PC-9 (cell line): ENCODE data around the gene MON1A. TPM values are rescaled to one million over a fixed set of nuclear protein-coding genes. Genes with fewer than 3 reads are reported as not detected.

Source experiments
- BruUV-seq: library from RNA; stranded (reverse); fragments of 400-500 nt; replicated peaks from 2 replicates; lab custom pipeline; 2021; lab: Mats Ljungman, UMichigan
- CTCF ChIA-PET: fragments of 300-600 bp; sonication (Branson Sonifier 250); formaldehyde crosslinking; loops from one replicate; lab custom pipeline; 2022; ENCODE audit warnings: antibody characterized with exemption; lab: Charles Lee
- POLR2A ChIA-PET: fragments of 300-600 bp; sonication (Branson Sonifier 250); formaldehyde crosslinking; loops from one replicate; lab custom pipeline; 2022; ENCODE audit warnings: antibody characterized with exemption; ENCODE audit not compliant: unreplicated experiment; lab: Charles Lee
- DNase-seq, 2 experiments: peaks; one replicate each; pipeline versions ENCODE4 v3.0.0 to v3.0.0-alpha.2; 2015 to 2022; ENCODE audit warnings: mixed read lengths in 1 of 2
- H2AFZ ChIP-seq: fragments of 200-600 bp; sonication (generic); 2 replicates; pipeline ENCODE4 v1.8.1; 2017; ENCODE audit warnings: antibody characterized with exemption
- H3F3A ChIP-seq: fragments of 200-600 bp; sonication (generic); 2 replicates; pipeline ENCODE4 v1.8.1; 2017; ENCODE audit warnings: antibody characterized with exemption, mild to moderate bottlenecking, low read depth; ENCODE audit not compliant: insufficient read depth
- H3K27ac ChIP-seq: fragments of 200-600 bp; sonication (generic); 2 replicates; pipeline ENCODE4 v1.6.1; 2016; ENCODE audit warnings: mixed run types
- H3K27me3 ChIP-seq: fragments of 200-600 bp; sonication (generic); 2 replicates; pipeline ENCODE4 v1.6.1; 2016; ENCODE audit warnings: low read depth, mixed run types; ENCODE audit not compliant: insufficient read depth
- H3K36me3 ChIP-seq: fragments of 200-600 bp; sonication (generic); 2 replicates; pipeline ENCODE4 v1.6.1; 2016; ENCODE audit warnings: low read depth, mixed run types
- H3K4me1 ChIP-seq: fragments of 200-600 bp; sonication (generic); replicated peaks from 2 replicates; pipeline ENCODE4 v1.6.1; 2016; ENCODE audit warnings: mixed run types; ENCODE audit not compliant: insufficient read depth
- H3K4me2 ChIP-seq: fragments of 200-600 bp; sonication (generic); 2 replicates; pipeline ENCODE4 v1.6.1; 2017; ENCODE audit warnings: mixed run types
- H3K4me3 ChIP-seq: fragments of 200-600 bp; sonication (generic); 2 replicates; pipeline ENCODE4 v1.6.1; 2016; ENCODE audit warnings: mixed run types
- H3K79me2 ChIP-seq: fragments of 200-600 bp; sonication (generic); 2 replicates; pipeline ENCODE4 v1.6.1; 2017; ENCODE audit warnings: low read depth, mixed run types
- H3K9me2 ChIP-seq: fragments of 200-600 bp; sonication (generic); 2 replicates; pipeline ENCODE4 v1.8.1; 2017; ENCODE audit warnings: mild to moderate bottlenecking; ENCODE audit not compliant: insufficient read depth
- H3K9me3 ChIP-seq: fragments of 200-600 bp; sonication (generic); 2 replicates; pipeline ENCODE4 v1.8.1; 2016; ENCODE audit warnings: low read depth; ENCODE audit not compliant: insufficient read depth
- H4K20me1 ChIP-seq: fragments of 200-600 bp; sonication (generic); 2 replicates; pipeline ENCODE4 v1.8.1; 2017; ENCODE audit not compliant: insufficient read depth
- CTCF ChIP-seq: fragments of 200-600 bp; sonication (generic); conservative IDR thresholded peaks from 2 replicates; pipeline ENCODE4 v1.6.1; 2017; ENCODE audit warnings: mixed run types, antibody characterized with exemption, mild to moderate bottlenecking, moderate library complexity
- EZH2 ChIP-seq: fragments of 200-600 bp; sonication (generic); IDR thresholded peaks from 2 replicates; pipeline ENCODE4 v1.8.0; 2017; ENCODE audit warnings: antibody characterized with exemption, low read depth
- intact Hi-C: fragments of 100-400 bp; cut with micrococcal nuclease; formaldehyde crosslinking; loops from one replicate; pipeline ENCODE4 v1.10.0; 2022; ENCODE audit not compliant: unreplicated experiment
- total RNA-seq: library from RNA; stranded (reverse); gene quantifications from 2 replicates; pipeline ENCODE4 v1.2.3, GENCODE V29; 2021

The MON1A gene
- total RNA-seq, 1 experiment from 2014 or later = 4.8 TPM

GRCh38 chr3:49877716-49878115 lies 51.9 kb downstream of the MON1A start:
- Histone ChIP-seq H3K79me2 (no peaks in the 10 kb centered on the region), H2AFZ (no peak overlapping the region), H3K4me3 (no peak overlapping the region), H3K36me3 (no peaks in the 10 kb centered on the region), H3K4me2 (no peak overlapping the region), H3F3A (no peaks in the 10 kb centered on the region), H3K9me3 (no peaks in the 10 kb centered on the region), H3K27me3 (no peaks in the 10 kb centered on the region), H3K9me2 (no peaks in the 10 kb centered on the region), H3K4me1 (no peaks in the 10 kb centered on the region), H4K20me1 (no peaks in the 10 kb centered on the region), H3K27ac (no peak overlapping the region)
- BruUV-seq = no TSS peak
- CTCF ChIA-PET = no interaction called here
- TF ChIP-seq EZH2 (no peak), CTCF (no peak)
- no peak for DNase-seq
- intact Hi-C loops = no loop called here
- POLR2A ChIA-PET = interaction anchor here (0.6 kb wide), 1 partner anchor 62 kb away, joined by 3 read pairs; no protein-coding TSS in a partner anchor

GRCh38 chr3:49876567-49876966 lies 53.0 kb downstream of the MON1A start:
- ChIA-PET CTCF (interaction anchor here (0.6 kb wide), 1 partner anchor 23 kb away, joined by 3 read pairs; no protein-coding TSS in a partner anchor), POLR2A (no interaction called here)
- H3F3A ChIP-seq = no peaks in the 10 kb centered on the region
- H3K9me2 ChIP-seq = no peaks in the 10 kb centered on the region
- H3K27ac ChIP-seq = no peak overlapping the region
- H3K4me3 ChIP-seq = no peak overlapping the region
- no peaks in the 10 kb centered on the region for H3K27me3 ChIP-seq
- H3K4me2 ChIP-seq = no peak overlapping the region
- BruUV-seq = no TSS peak
- H2AFZ ChIP-seq = no peak overlapping the region
- no peaks in the 10 kb centered on the region for H3K9me3 ChIP-seq
- TF ChIP-seq EZH2 (no peak), CTCF (no peak)
- H4K20me1 ChIP-seq = no peaks in the 10 kb centered on the region
- H3K4me1 ChIP-seq = no peaks in the 10 kb centered on the region
- no peaks in the 10 kb centered on the region for H3K79me2 ChIP-seq
- DNase-seq = no peak
- intact Hi-C loops = no loop called here
- H3K36me3 ChIP-seq = no peaks in the 10 kb centered on the region

DNA sequence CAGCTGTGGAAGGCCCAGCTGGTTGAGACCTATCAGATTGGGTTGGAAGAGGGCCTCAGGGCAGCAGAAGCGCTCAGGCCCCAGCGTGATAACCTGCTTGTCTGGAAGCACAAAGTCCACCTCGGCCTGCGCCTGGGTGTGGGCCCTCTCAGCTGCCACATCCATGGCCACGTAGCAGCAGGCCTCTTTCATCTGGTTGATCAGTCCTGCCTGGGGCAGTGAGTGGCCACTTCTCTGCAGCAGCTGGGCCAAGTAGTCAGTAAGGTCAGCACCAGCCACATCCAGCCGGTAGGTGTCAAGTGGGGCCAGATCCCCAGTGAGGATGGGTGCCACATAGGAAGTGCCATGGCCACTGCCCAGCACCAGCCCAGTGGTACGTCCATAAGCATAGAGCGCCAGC lies 56.0 kb downstream of the MON1A start:
- no TSS peak for BruUV-seq

More for the DNA sequence above, 56.0 kb downstream of the MON1A start:
- CTCF ChIA-PET = interaction anchor here (0.6 kb wide), 1 partner anchor 56 kb away, joined by 5 read pairs; no protein-coding TSS in a partner anchor
- TF ChIP-seq EZH2 = no peak
- intact Hi-C loops = no loop called here
- Histone ChIP-seq H3K4me3 (no peak overlapping the region), H3K4me1 (no peaks in the 10 kb centered on the region), H3K4me2 (no peak overlapping the region), H4K20me1 (no peaks in the 10 kb centered on the region), H3F3A (no peaks in the 10 kb centered on the region), H3K27ac (no peak overlapping the region), H3K36me3 (no peaks in the 10 kb centered on the region), H3K9me3 (no peaks in the 10 kb centered on the region), H3K79me2 (no peaks in the 10 kb centered on the region), H3K27me3 (no peaks in the 10 kb centered on the region), H3K9me2 (no peaks in the 10 kb centered on the region), H2AFZ (no peak overlapping the region)
- no peak for DNase-seq
- POLR2A ChIA-PET = interaction anchor here (0.5 kb wide), 1 partner anchor 322 kb away, joined by 4 read pairs; no protein-coding TSS in a partner anchor
